ENCODE results near the gene ULBP2.

ULBP2 gene

GRCh38 chr6:149984773-149985172 lies 43.0 kb downstream of the ULBP2 start:
- no peak for TF ChIP-seq CTCF (IDR thresholded peaks at IDR 0.05; ENCODE audit: low read depth, low read length, missing control alignments)
- DNase-seq, result no peak
- Histone ChIP-seq H3K4me3 (ENCODE audit: low read depth, low read length) (no peak overlapping the region), H3K27me3 (replicated peaks) (peaks cover 77% of the 10 kb centered on the region), H3K36me3 (replicated peaks) (no peaks in the 10 kb centered on the region), H3K27ac (no peak overlapping the region)
- in situ Hi-C loops (cut with HindIII; ENCODE audit: low pct_ligation_motif_present, low sequenced_read_pairs), result no loop called here

GRCh38 chr6:149985481-149985937 lies 43.7 kb downstream of the ULBP2 start:
- H3K4me3 ChIP-seq (ENCODE audit: low read depth, low read length), result no peak overlapping the region
- no peak for DNase-seq
- no peak overlapping the region for H3K27ac ChIP-seq
- H3K27me3 ChIP-seq (replicated peaks), result peaks cover 82% of the 10 kb centered on the region
- peak; percentile 32 for TF ChIP-seq CTCF (IDR thresholded peaks at IDR 0.05; ENCODE audit: low read depth, low read length, missing control alignments)
- in situ Hi-C loops (cut with HindIII; ENCODE audit: low pct_ligation_motif_present, low sequenced_read_pairs), result no loop called here
- no peaks in the 10 kb centered on the region for H3K36me3 ChIP-seq (replicated peaks)

- Histone ChIP-seq H3K27ac (no peak overlapping the region), H3K4me3 (ENCODE audit: low read depth, low read length) (no peak overlapping the region), H3K36me3 (replicated peaks) (no peaks in the 10 kb centered on the region), H3K27me3 (replicated peaks) (peaks cover 87% of the 10 kb centered on the region)
- TF ChIP-seq CTCF (IDR thresholded peaks at IDR 0.05; ENCODE audit: low read depth, low read length, missing control alignments), result no peak
- DNase-seq, result no peak
- in situ Hi-C loops (cut with HindIII; ENCODE audit: low pct_ligation_motif_present, low sequenced_read_pairs), result no loop called here
Measured at GRCh38 chr6:149987602-149988107, 45.8 kb downstream of the ULBP2 start.

- peaks cover 91% of the 10 kb centered on the region for H3K27me3 ChIP-seq (replicated peaks)
- no peak for DNase-seq
- no peak overlapping the region for H3K4me3 ChIP-seq (ENCODE audit: low read depth, low read length)
- TF ChIP-seq CTCF (IDR thresholded peaks at IDR 0.05; ENCODE audit: low read depth, low read length, missing control alignments), result no peak
- no peak overlapping the region for H3K27ac ChIP-seq
- in situ Hi-C loops (cut with HindIII; ENCODE audit: low pct_ligation_motif_present, low sequenced_read_pairs), result no loop called here
- H3K36me3 ChIP-seq (replicated peaks), result no peaks in the 10 kb centered on the region
Measured at GRCh38 chr6:149988550-149989346, 46.9 kb downstream of the ULBP2 start.

GRCh38 chr6:149990212-149990660 lies 48.4 kb downstream of the ULBP2 start:
- no peak for TF ChIP-seq CTCF (IDR thresholded peaks at IDR 0.05; ENCODE audit: low read depth, low read length, missing control alignments)
- Histone ChIP-seq H3K4me3 (ENCODE audit: low read depth, low read length) (no peak overlapping the region), H3K27ac (no peak overlapping the region), H3K36me3 (replicated peaks) (no peaks in the 10 kb centered on the region), H3K27me3 (replicated peaks) (peaks cover 93% of the 10 kb centered on the region)
- DNase-seq, result no peak
- in situ Hi-C loops (cut with HindIII; ENCODE audit: low pct_ligation_motif_present, low sequenced_read_pairs), result no loop called here

Data from brain microvascular endothelial cell (primary cell).